IMR-90 (cell line): ENCODE measurements around the gene BTF3L4. TPM values are rescaled to one million over a fixed set of nuclear protein-coding genes. Genes with fewer than 3 reads are reported as not detected.

Experiments used
- ATAC-seq: fragments of 200-7000 bp; cut with Tn5 transposase; 2 replicates; pipeline ENCODE4 v1.9.1; 2020; ENCODE audit warnings: low read depth, mild to moderate bottlenecking, moderate library complexity
- BruUV-seq: library from RNA; stranded (reverse); fragments of 400-500 nt; replicated peaks from 2 replicates; lab custom pipeline; 2021; lab: Mats Ljungman, UMichigan
- CTCF ChIA-PET: fragments of 300-600 bp; formaldehyde crosslinking; extraction: SDS; loops from one replicate; lab custom pipeline; 2021; ENCODE audit warnings: antibody characterized with exemption; lab: Yijun Ruan, JAX
- POLR2A ChIA-PET: fragments of 300-600 bp; sonication (Branson Sonifier 250); formaldehyde crosslinking; loops from one replicate; lab custom pipeline; 2022; ENCODE audit warnings: antibody characterized with exemption; ENCODE audit not compliant: unreplicated experiment; lab: Charles Lee
- DNase-seq: peaks from one replicate; pipeline ENCODE4 v3.0.0; 2013
- H2AFZ ChIP-seq: replicated peaks from 2 replicates; pipeline ENCODE3; 2013; ENCODE audit warnings: low read length, mild to moderate bottlenecking; ENCODE audit not compliant: poor library complexity
- H2AK5ac ChIP-seq: 2 replicates; pipeline ENCODE4 v1.6.1; 2013; ENCODE audit warnings: low read depth, low read length, inconsistent platforms
- H2AK9ac ChIP-seq: replicated peaks from 2 replicates; pipeline ENCODE3; 2013; ENCODE audit warnings: mild to moderate bottlenecking, low read depth, low read length, moderate library complexity; ENCODE audit not compliant: poor library complexity
- H2BK120ac ChIP-seq: 2 replicates; pipeline ENCODE4 v1.6.1; 2013; ENCODE audit warnings: low read depth, low read length, inconsistent platforms
- H2BK15ac ChIP-seq: 3 replicates; pipeline ENCODE4 v1.6.1; 2013; ENCODE audit warnings: low read depth, low read length, inconsistent platforms
- H2BK20ac ChIP-seq: 2 replicates; pipeline ENCODE4 v1.6.1; 2013; ENCODE audit warnings: low read depth, mild to moderate bottlenecking, inconsistent platforms, low read length, moderate library complexity
- H2BK5ac ChIP-seq: 2 replicates; pipeline ENCODE4 v1.6.1; 2013; ENCODE audit warnings: mild to moderate bottlenecking, low read depth, low read length, inconsistent platforms; ENCODE audit not compliant: poor library complexity, severe bottlenecking
- H3K14ac ChIP-seq: replicated peaks from 2 replicates; pipeline ENCODE4 v1.6.1; 2013; ENCODE audit warnings: low read depth, low read length, inconsistent platforms
- H3K18ac ChIP-seq: 2 replicates; pipeline ENCODE4 v1.6.1; 2013; ENCODE audit warnings: low read depth, low read length, control low read depth
- H3K23ac ChIP-seq: 2 replicates; pipeline ENCODE4 v1.6.1; 2013; ENCODE audit warnings: low read depth, low read length, inconsistent platforms
- H3K27ac ChIP-seq: 2 replicates; pipeline ENCODE4 v1.5.1; 2013; ENCODE audit warnings: mild to moderate bottlenecking, control low read depth, low read length; ENCODE audit not compliant: insufficient read depth
- H3K27me3 ChIP-seq: 2 replicates; pipeline ENCODE4 v1.6.1; 2013; ENCODE audit warnings: low read length; ENCODE audit not compliant: control insufficient read depth, insufficient read depth
- H3K36me3 ChIP-seq: 2 replicates; pipeline ENCODE4 v1.6.1; 2013; ENCODE audit warnings: low read length, mixed read lengths; ENCODE audit not compliant: control insufficient read depth, insufficient read depth
- H3K4ac ChIP-seq: 2 replicates; pipeline ENCODE4 v1.6.1; 2013; ENCODE audit warnings: low read depth, low read length, inconsistent platforms
- H3K4me1 ChIP-seq: 2 replicates; pipeline ENCODE4 v1.6.1; 2013; ENCODE audit warnings: low read length, mixed read lengths; ENCODE audit not compliant: control insufficient read depth, insufficient read depth
- H3K4me2 ChIP-seq: 2 replicates; pipeline ENCODE4 v1.6.1; 2013; ENCODE audit warnings: low read depth, mild to moderate bottlenecking, control low read depth, low read length, moderate library complexity
- H3K4me3 ChIP-seq: 2 replicates; pipeline ENCODE4 v1.5.1; 2013; ENCODE audit warnings: low read depth, mild to moderate bottlenecking, control low read depth, low read length, moderate library complexity; ENCODE audit not compliant: insufficient read depth
- H3K56ac ChIP-seq: 2 replicates; pipeline ENCODE4 v1.6.1; 2013; ENCODE audit warnings: low read length, inconsistent platforms; ENCODE audit not compliant: insufficient read depth; ENCODE audit errors: extremely low read depth
- H3K79me1 ChIP-seq, 2 experiments: 2 replicates each; pipeline ENCODE4 v1.6.1; 2013; ENCODE audit warnings: low read length in 2 of 2, inconsistent platforms in 1 of 2, low read depth in 1 of 2
- H3K9ac ChIP-seq: 2 replicates; pipeline ENCODE4 v1.6.1; 2013; ENCODE audit warnings: low read depth, low read length, control low read depth
- H3K9me1 ChIP-seq: 2 replicates; pipeline ENCODE4 v1.6.1; 2013; ENCODE audit warnings: low read length, inconsistent platforms; ENCODE audit not compliant: insufficient read depth
- H3K9me3 ChIP-seq: 2 replicates; pipeline ENCODE4 v1.6.1; 2013; ENCODE audit warnings: low read length; ENCODE audit not compliant: control insufficient read depth, insufficient read depth
- H4K20me1 ChIP-seq: 2 replicates; pipeline ENCODE4 v1.6.1; 2013; ENCODE audit warnings: low read length, inconsistent platforms; ENCODE audit not compliant: insufficient read depth
- H4K5ac ChIP-seq: 2 replicates; pipeline ENCODE4 v1.6.1; 2013; ENCODE audit warnings: mild to moderate bottlenecking, low read depth, low read length, control low read depth
- H4K8ac ChIP-seq, 2 experiments: 2 replicates each; pipeline ENCODE4 v1.6.1; 2013; ENCODE audit warnings: low read depth in 2 of 2, low read length in 2 of 2, control low read depth in 1 of 2, inconsistent platforms in 1 of 2
- H4K91ac ChIP-seq: 2 replicates; pipeline ENCODE4 v1.6.1; 2013; ENCODE audit warnings: low read depth, low read length, inconsistent platforms; ENCODE audit not compliant: insufficient read depth
- CEBPB ChIP-seq: IDR thresholded peaks from 2 replicates; pipeline ENCODE4 v1.6.1; 2012; ENCODE audit warnings: low read depth, low read length, improper control_type of control experiment
- CHD1 ChIP-seq: IDR thresholded peaks from 2 replicates; pipeline ENCODE4 v1.6.1; 2012; ENCODE audit warnings: low read depth, low read length, improper control_type of control experiment
- RAD21 ChIP-seq: IDR thresholded peaks from 2 replicates; pipeline ENCODE4 v1.6.1; 2012; ENCODE audit warnings: low read length, improper control_type of control experiment
- WGBS, 2 experiments: methylation state at CpG; one replicate each; pipeline versions ENCODE4 v1.1.5 to v1.1.7; 2013; ENCODE audit warnings: missing lambda C conversion rate in 2 of 2; ENCODE audit not compliant: insufficient read length in 1 of 2; ENCODE audit errors: extremely low coverage in 2 of 2; 5-methylcytosine and 5-hydroxymethylcytosine counted together
- dilution Hi-C: fragments of 300-500 bp; cut with HindIII; formaldehyde crosslinking; loops from one replicate; pipeline ENCODE4 v1.14.3; 2018; ENCODE audit warnings: low sequenced_read_pairs; ENCODE audit not compliant: unreplicated experiment
- in situ Hi-C: fragments of 300-500 bp; cut with MboI; formaldehyde crosslinking; loops from 3 replicates; pipeline ENCODE4 v1.14.3; 2019; ENCODE audit warnings: low sequenced_read_pairs, inconsistent platforms, mixed read lengths
- intact Hi-C: fragments of 100-400 bp; cut with micrococcal nuclease; formaldehyde crosslinking; loops from 2 replicates; pipeline ENCODE4 v1.10.0; 2022
- polyA plus RNA-seq, 3 experiments: library from polyadenylated mRNA; depleted of rRNA; stranded (reverse); fragments of >200 nt; gene quantifications; 2 replicates each; pipeline ENCODE4 v1.2.3, GENCODE V29; 2012; ENCODE audit warnings: low replicate concordance in 1 of 3
- total RNA-seq: library from RNA; depleted of rRNA; stranded (reverse); fragments of >200 nt; gene quantifications from 2 replicates; pipeline ENCODE4 v1.2.3, GENCODE V29; 2012

BTF3L4 gene
- total and polyA plus RNA-seq, 2 of the 4 experiments (the other 2 are of a cell fraction) = 34.5 to 41.2 TPM

- Histone ChIP-seq H3K36me3 (peaks cover 12% of the 10 kb centered on the region), H3K9me3 (no peaks in the 10 kb centered on the region), H4K20me1 (peaks cover 9% of the 10 kb centered on the region), H3K27me3 (no peaks in the 10 kb centered on the region), H3K4ac (no peak overlapping the region), H2BK5ac (no peak overlapping the region), H3K4me2 (no peak overlapping the region), H3K23ac (no peak overlapping the region), H3K27ac (no peak overlapping the region), H4K91ac (no peak overlapping the region), H3K9me1 (no peaks in the 10 kb centered on the region), H2BK120ac (no peak overlapping the region), H3K9ac (no peak overlapping the region), H3K4me3 (no peak overlapping the region), H2AK5ac (no peak overlapping the region), H2BK20ac (no peak overlapping the region), H3K18ac (no peak overlapping the region), H3K4me1 (peaks cover 2% of the 10 kb centered on the region; the same call in 1 of the 2 replicates), H2AFZ (no peak overlapping the region), H4K5ac (no peak overlapping the region), H3K56ac (no peak overlapping the region), H3K14ac (no peak overlapping the region), H4K8ac (no peak overlapping the region), H2AK9ac (no peak overlapping the region), H2BK15ac (no peak overlapping the region), H3K79me1 (peaks cover 15 to 24% of the 10 kb centered on the region in 2 experiments)
- TF ChIP-seq RAD21 = no peak
- TF ChIP-seq CEBPB = peak; percentile 88
- no peak for TF ChIP-seq CHD1
- WGBS, 2 experiments = 94% methylated on average over 3 of the region's 5 CpGs; no CpG with 5 or more reads in 1 of the 2 experiments
- ChIA-PET CTCF (interaction anchor here (0.6 kb wide), 2 partner anchors 22 to 185 kb away, joined by 3 to 4 read pairs; no protein-coding TSS in a partner anchor), POLR2A (no interaction called here)
- no peak for ATAC-seq
- BruUV-seq = no TSS peak
- peak; percentile 77 for DNase-seq
- intact Hi-C loops (no loop called here), in situ Hi-C loops (no loop called here), dilution Hi-C loops (no loop called here)
Measured at GRCh38 chr1:52037402-52037814, 18.7 kb upstream of the BTF3L4 start.
